ENCODE results near the gene AFAP1L1.

The AFAP1L1 gene

GRCh38 chr5:149280802-149281201 is 9.1 kb downstream of the AFAP1L1 start:
- H3K27ac ChIP-seq, result no peak overlapping the region
- H3K9me3 ChIP-seq, result no peaks in the 10 kb centered on the region
- no peak for DNase-seq
- intact Hi-C loops (cut with DNase I; ENCODE audit: low total_unique reads), result no loop called here
- H3K27me3 ChIP-seq, result no peaks in the 10 kb centered on the region
- no peaks in the 10 kb centered on the region for H3K36me3 ChIP-seq
- no peak for TF ChIP-seq CTCF (IDR thresholded peaks at IDR 0.05)
- H3K4me1 ChIP-seq, result peaks cover 0 to 13% (median 4%) of the 10 kb centered on the region in 4 donors
- no peak overlapping the region for H3K4me3 ChIP-seq

- no peak overlapping the region for H3K27ac ChIP-seq
These were observed 10.6 kb downstream of the AFAP1L1 start for GRCh38 chr5:149282027-149282965.

GRCh38 chr5:149282966-149283332 is 11.3 kb downstream of the AFAP1L1 start:
- H3K4me3 ChIP-seq, result no peak overlapping the region

More at GRCh38 chr5:149282027-149282965, 10.6 kb downstream of the AFAP1L1 start:
- no peak for TF ChIP-seq CTCF (IDR thresholded peaks at IDR 0.05)
- intact Hi-C loops (cut with DNase I; ENCODE audit: low total_unique reads), result no loop called here
- Histone ChIP-seq H3K27me3 (no peaks in the 10 kb centered on the region), H3K4me1 (peaks cover 0 to 12% (median 4%) of the 10 kb centered on the region in 4 donors), H3K4me3 (no peak overlapping the region), H3K9me3 (no peaks in the 10 kb centered on the region), H3K36me3 (no peaks in the 10 kb centered on the region)
- DNase-seq, result no peak

GRCh38 chr5:149283626-149284480 is 12.2 kb downstream of the AFAP1L1 start:
- no peaks in the 10 kb centered on the region for H3K9me3 ChIP-seq
- no peak for TF ChIP-seq CTCF (IDR thresholded peaks at IDR 0.05)
- no peaks in the 10 kb centered on the region for H3K27me3 ChIP-seq
- no peak overlapping the region for H3K4me3 ChIP-seq
- intact Hi-C loops (cut with DNase I; ENCODE audit: low total_unique reads), result no loop called here
- H3K36me3 ChIP-seq, result no peaks in the 10 kb centered on the region
- H3K27ac ChIP-seq, result no peak overlapping the region
- H3K4me1 ChIP-seq, result peaks cover 0 to 3% (median 2%) of the 10 kb centered on the region in 4 donors
- no peak for DNase-seq

More at GRCh38 chr5:149282966-149283332, 11.3 kb downstream of the AFAP1L1 start:
- H3K4me1 ChIP-seq, result peaks cover 0 to 6% (median 3%) of the 10 kb centered on the region in 4 donors
- intact Hi-C loops (cut with DNase I; ENCODE audit: low total_unique reads), result no loop called here
- TF ChIP-seq CTCF (IDR thresholded peaks at IDR 0.05), result no peak
- H3K27me3 ChIP-seq, result no peaks in the 10 kb centered on the region
- no peaks in the 10 kb centered on the region for H3K36me3 ChIP-seq
- no peak for DNase-seq
- no peak overlapping the region for H3K27ac ChIP-seq
- H3K9me3 ChIP-seq, result no peaks in the 10 kb centered on the region

GRCh38 chr5:149284501-149284900 is 12.8 kb downstream of the AFAP1L1 start:
- Histone ChIP-seq H3K27ac (no peak overlapping the region), H3K9me3 (no peaks in the 10 kb centered on the region), H3K4me3 (no peak overlapping the region), H3K27me3 (no peaks in the 10 kb centered on the region), H3K36me3 (no peaks in the 10 kb centered on the region), H3K4me1 (peaks cover 0 to 10% (median 7%) of the 10 kb centered on the region in 4 donors)
- intact Hi-C loops (cut with DNase I; ENCODE audit: low total_unique reads), result no loop called here
- DNase-seq, result peak; percentile 80 to 86
- TF ChIP-seq CTCF (IDR thresholded peaks at IDR 0.05), result no peak

Data from tibial artery (tissue), 4 donors.